Stimulated activated CD8-positive, alpha-beta memory T cell treated with anti-CD3 and anti-CD28 coated beads, Interleukin-4, amount 100 ng/mL, for 4 hours (primary cell): ENCODE results near the gene PRSS38.

Experiments used
- DNase-seq, 2 donors: peaks; one replicate each; pipeline ENCODE4 v3.0.0-alpha.2; 2020; ENCODE audit warnings: low read depth in 2 of 2, low spot score in 1 of 2

Gene PRSS38

DNA sequence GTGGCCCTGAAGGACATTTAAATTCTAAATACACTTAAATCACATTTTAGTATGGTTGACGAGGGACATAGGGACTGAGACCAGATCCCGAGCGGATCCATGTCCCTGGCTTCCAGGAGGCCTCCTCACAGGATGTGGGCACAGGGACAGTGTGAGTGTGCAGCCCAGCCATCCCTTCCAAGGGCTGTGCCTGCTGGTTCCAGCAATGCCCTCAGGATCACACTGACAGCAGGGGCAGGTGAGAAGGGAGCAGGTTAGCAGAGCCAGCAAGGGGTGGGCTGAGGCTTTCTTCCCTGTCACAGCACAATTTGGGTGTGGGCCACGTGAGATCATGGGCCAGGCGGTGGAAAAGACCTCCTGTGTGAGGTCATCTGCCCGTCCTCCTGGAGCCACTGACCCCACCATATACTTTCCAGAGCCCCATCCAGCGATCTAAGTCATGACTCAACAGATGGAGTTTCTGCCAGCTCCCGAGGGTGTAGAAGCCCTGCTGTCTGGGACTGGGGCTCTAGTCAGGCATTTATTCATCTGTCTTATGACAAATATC lies 37.0 kb upstream of the PRSS38 start:
- no peak for DNase-seq

DNA sequence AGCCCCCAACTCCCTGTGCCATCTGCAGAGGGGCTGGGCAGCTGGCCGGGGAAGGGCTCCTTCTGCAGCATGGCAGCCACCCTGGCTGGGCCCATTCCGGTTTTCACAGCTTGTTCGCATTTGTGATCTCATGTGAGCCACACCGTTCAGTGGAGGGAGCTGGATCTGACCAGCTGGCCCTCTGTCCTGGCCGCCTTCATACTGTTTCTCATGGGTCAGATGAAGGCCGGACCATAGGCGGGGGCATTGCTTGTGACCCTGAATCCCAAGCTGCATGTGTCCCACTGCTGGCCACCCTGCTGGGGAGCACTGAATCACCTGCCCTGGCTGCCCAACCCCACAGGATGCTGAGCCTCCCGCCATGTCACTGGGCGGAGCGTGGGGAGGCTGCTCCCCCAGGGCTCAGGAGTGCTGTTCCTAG lies 36.4 kb upstream of the PRSS38 start:
- DNase-seq = no peak

DNA sequence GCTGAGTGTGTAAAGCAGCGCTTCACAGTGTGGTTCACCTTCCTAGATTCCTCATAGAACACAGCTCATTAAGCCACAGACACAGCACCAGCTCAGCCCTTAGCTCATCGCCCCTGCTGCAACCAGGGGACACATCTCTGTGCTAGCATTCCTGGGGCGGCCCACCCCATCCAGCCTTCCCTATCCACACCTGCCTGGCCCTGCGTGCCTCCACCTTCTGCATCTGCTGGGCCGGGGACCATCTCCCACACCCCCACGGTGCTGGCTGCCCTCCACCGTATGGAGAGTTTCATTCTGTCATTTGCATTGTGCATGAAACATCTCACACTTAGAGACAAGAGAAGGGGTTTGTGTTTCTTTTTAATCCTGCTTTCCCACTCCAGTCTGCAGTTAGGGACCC lies 35.8 kb upstream of the PRSS38 start:
- DNase-seq = no peak

DNA sequence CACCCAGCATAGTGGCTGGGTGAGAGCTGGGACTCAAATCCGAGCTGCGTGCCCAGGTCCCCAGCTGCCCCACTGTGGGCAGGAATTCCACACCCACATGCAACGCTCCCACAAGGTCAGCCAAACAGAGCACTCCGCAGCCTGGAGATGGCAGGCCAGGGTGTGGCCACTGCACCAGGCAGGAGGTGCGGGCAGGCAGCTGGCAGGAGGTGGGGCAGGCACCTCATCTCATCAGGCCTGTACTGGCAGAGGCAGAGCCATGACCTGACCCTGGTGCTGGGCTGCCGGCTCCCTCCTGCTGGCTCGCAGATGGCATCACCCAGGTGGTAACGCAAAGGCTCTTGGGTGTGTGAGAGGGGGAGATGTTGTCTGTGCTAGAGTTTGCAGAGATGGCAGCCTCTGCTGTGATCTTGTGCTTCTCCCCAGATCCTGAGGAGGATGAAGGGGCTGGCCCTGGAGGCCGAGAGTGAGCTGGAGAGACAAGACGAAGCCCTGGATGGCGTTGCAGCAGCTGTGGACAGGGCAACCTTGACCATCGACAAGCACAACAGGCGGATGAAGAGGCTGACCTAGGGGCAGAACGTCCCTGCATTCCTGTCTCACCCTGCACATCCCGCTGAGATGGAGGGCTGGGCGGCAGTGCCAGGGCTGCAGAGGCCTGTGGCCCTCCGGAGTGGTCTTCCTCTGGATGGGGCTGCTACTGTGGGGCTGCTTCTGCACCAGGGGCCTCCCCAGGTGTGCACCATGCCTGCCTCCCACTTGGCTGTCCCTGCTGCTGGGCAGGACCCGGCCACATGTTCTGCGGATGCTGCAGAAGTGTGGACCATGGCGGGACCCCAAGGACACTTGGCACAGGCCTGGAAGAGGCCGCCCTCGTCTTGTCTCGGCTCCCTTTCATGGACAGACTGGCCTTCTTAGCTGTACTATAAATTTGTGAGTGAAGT lies 35.1 kb upstream of the PRSS38 start:
- no peak for DNase-seq

DNA sequence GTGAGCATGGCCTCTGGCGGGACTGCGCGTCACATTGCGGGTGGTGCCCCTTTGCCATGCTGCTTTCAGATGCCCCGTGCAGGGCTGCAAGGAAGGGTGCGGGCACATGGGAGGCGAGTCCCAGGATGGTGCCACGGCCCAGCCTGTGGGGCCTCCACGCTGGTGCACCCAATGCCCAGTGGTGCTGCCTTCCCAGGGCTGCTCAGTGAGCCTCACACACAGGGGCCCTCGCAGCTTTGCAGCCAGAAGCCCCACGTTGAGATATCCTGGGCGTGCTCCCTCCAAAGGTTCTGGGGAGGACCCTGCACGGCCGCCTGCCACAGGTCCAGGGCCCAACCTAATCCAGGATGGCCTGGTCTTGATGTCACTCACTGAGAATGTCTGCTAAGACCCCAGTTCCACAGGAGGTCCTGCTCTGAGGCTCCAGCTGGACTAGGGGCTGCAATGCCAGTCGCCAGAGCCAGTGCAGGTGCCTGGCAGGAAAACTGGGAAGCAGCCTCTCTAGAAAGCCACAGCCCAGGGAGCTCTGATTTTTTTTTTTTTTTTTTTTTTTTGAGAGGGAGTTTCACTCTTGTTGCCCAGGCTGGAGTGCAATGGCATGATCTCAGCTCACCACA lies 34.1 kb upstream of the PRSS38 start:
- no peak for DNase-seq

DNA sequence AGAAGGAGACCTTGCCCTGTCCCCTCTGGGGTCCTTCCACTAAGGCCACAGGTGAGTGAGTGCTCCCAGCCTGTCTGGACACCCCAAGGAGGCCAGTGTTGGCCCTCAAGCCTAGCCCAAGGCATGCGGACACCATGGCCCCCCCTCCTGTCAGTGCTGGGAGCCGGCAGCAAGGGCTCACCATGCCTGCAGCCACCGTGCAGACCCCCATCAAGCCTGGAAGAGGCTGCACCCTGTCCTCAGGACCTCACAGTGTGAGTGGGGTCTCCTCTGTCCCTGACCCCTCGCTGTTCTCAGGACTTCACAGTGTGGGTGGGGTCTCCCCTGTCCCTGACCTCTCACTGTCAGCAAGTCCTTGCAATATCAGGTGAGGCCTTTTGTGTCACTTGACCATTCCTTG lies 33.2 kb upstream of the PRSS38 start:
- no peak for DNase-seq

DNA sequence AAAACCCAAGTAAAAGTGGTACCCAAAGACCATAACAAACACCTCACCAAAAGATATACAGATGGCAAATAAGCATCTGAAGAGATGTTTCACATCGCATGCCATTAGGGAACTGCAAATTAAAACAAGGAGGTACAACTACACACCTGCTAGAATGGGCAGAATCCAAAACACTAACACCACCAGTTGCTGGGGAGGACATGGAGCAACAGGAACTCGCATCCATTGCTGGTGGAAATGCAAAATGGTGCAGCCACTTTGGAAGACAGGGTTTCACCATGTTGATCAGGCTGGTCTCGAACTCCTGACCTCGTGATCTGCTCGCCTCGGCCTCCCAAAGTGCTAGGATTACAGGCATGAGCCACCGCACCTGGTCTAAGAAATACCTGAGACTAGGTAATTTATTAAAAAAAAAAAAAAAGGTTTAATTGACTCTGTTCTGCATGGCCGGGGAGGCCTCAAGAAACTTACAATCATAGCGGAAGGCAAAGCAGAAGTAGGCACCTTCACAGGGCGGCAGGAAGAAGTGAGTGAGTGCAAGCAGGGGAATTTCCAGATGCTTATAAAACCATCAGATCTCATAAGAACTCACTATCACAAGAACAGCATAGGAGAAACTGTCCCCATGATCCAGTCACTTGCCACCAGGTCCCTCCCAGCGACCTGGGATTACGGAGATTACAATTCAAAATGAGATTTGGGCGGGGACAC lies 30.2 kb upstream of the PRSS38 start:
- no peak for DNase-seq

DNA sequence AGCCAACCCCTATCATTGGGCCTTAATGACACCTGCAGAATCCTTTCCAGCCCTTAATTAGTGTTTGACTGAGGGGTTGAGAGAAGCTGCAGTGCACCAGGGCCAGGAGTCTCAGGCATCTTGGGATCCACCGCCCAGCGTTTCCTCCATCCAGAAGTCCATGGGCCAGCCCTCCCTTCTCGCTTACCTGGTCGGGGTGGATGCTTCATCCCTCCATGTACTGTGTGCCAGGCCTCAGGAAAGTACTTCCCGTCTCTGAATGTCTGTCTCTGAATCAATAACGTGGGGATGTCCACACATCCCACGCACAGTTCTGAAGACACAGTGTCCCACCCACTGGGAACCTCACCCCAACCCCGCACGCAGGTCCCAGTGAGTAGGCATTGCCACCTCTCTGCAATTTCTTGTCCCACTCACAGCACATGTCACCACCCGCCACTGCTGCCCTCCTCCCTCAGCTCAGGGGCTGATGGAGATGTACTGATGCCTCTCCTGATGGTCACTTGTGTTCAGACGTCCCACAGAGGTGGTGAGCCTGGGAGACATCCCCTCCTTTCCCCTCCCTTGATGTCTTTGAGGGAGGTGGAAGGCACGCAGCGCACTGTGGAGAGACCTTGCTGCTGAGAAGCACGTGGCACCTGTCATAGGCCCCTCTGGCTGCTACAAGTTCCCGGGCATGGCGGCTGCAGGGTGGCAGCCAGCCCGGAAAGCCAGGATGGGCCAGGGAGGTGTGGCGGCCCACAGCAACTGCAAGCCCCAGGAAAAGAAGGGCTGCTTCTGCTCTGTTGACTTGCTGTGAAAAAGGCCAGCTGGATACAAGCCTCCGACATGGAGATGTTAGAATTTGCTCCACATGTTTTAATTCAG lies 29.4 kb upstream of the PRSS38 start:
- DNase-seq = no peak

DNA sequence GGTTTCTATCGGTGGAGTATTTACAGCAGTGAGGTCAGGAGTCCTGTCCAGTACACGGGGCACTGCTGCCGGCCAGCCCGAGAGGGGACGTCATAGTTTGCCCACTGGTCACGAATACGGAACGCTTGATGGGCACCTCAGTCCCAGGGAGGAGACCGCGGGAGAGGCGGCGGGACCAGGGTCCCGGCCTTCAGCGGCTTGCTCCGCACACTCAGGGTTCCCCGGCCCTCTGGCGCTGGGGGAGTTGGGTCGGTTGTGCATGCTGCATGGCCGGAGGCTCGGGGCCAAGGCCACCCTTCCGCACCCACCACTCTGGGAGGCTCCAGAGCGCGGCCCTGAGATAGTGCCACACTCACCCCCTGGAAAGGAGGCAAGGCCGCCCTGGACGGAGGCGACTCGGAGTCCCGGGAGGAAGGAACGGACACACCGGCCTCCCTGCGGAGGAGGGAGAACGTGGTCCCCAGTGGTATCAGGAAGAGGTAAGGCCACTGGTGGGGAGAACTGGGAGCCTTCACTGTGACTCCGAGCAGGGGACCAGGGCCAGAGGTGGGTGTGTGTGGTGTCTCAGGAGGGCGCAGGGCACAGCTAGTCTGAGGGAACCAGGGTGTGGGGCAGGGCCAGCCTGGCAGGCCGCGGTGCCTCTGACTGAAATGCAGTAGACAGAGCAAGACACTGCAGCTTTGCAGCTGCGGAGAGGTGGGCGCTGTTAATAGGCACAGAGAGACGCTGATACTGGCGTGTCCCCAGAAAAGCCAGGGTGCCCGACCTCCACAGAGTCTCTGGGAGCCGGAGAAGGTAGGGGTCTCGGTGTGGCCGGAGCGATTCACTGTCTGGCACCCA lies 28.6 kb upstream of the PRSS38 start:
- DNase-seq = no peak

DNA sequence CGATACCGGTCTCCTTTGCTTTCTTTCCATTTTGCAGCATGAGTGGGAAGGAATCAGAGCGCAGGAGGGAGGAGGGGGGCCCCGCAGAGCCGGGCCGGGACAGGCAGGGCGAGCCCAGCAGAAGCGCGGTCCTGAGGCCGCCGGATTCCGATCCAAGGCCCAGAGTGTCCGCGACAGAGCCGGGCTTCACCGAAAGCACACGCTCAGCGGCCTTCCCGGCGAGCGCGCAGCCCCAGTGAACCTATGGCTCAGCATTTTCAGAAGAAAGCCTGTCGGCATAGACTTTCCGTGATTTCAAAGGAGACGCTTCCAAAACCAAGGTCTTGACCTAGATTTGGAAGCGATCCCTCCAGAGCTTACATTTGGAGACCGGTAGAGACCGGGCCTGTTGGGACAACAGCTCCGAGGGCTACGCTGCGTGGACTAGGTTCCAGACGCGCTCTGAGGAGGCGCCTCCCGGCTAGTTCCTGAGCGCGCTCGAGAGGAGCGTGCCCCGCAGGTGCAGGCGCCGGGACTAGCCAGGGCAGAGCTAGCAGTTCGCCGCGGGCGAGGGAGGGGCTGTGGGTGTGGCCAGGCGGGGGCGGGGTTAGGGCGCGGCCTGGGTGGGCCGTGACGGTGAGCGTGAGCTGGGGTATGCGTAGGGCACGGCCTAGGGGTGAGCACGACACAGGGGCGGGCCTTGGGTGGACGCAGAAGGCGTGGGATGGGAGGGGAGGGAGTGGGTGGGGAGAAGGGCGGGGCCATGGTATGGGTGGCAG lies 27.8 kb upstream of the PRSS38 start:
- peak; percentile 84 to 88 for DNase-seq

DNA sequence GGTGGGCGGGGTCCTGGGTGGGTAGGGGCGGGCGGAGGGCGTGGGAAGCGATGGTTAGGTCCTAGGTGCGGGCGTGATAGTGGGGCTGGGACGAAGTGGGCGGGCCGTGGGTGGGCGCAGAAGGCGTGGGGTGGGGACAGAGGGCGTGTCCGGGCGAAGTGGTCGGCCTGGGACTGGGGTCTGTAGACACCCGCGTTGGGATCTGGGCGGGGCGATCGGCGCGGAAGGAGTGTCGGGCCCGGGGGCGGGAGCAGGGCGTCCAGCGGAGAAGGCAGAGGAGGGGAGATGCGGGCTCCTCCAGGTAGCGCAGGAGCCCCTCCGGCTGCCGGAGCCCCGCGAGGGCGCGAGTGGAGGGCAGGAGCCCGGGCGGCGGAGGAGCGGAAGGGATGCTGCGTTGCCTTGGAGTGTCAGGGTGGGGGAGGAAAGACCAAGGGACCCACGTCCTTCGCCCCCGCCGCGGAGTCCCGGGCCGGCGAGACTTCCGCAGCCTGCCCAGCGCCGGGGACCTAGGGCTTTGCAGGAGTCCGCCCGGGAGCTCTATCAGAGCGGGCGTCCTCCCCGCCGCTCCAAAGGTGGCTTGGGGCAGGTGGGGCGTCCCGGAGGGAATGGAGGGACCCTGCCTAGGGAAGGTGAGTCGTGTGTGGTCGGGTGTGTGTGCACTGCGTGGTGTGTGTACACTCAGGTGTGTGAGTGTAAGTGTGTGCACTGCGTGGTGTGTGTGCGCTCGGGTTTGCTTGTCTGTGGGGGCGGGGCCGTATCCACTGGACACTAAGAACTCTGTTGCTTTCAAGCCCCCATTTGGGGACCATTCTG lies 27.0 kb upstream of the PRSS38 start:
- DNase-seq = peak in 1 of 2 donors; percentile 55

DNA sequence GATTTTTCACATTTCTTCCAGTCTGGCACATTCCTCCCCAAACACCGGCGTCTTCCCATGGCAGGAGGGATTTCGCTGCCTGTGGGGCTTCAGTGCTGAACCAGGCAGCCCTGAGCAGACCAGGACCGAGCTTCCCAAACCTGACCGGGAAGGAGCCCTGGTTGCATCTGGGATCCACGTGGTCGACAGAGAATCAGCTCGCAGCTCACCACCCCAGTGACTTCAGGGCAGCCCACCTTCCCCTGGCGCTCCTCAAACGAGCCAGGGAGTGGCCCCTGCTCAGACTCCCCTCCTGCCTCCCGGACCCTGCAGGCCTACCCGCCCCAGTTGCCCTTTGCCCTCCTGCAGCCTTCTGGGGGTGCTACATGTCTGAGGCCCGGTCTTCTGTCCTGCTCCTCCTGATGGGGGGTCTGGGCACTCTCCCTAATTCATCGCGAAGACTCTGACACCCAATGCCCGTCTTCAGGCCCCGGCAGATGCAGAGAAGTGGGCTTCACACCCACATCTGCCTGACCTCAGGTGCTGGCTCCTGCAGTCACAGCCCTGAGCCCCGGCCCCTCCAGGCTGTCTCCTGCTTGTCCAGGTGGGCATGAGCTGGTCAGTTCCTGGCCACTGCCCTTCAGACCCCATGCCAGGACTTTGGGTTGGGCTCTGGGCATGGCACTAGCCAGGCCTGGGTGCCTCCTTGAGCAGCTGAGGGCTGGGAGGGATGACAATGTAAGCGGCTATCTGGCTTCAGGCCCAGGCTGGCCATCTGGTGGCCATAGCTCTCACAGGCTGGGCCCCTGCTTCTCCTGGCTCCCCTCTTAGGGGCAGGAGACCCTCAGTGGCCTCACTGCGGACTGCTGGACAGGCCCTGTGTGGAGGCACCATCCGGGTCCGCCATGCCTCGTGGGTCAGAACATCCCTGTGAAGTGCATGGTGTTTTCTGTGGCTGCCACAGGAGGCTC lies 26.1 kb upstream of the PRSS38 start:
- DNase-seq = no peak

DNA sequence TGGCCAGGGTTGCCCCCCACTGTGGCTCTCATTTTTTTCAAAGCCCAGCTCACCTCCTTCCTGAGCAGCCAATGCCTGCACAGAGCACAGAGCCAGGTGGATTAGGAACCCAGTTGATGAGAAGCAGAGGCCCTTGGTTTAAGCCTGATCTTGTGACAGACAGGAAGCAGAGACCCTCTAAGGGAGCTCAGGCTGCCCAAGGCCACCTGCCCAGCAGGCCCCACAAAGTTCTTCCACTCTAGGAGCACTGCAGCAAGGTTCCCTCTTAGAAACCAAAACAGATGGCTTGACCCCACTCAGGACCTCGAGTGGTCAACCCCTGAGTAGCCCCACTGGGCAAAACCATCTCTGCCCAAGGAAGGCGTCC lies 25.5 kb upstream of the PRSS38 start:
- DNase-seq = no peak

DNA sequence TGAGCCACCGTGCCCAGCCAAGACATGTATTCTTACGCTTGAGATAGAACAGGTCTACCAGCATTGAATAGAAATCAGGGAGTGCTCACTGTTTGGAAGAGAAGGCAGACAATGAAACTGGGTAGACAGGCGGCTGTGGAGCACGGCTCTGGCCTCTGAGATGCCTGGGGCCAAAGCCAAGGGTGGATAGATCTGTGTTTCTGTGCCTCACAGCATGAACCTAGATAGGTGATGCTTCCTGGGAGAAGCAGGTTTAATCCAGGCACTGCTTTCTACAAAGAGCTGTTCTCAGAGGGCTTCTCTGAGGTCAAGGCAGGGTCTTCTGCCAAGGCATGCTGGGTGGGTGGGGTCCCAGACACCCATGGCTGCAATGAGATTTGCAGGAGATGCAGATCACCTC lies 24.6 kb upstream of the PRSS38 start:
- no peak for DNase-seq

DNA sequence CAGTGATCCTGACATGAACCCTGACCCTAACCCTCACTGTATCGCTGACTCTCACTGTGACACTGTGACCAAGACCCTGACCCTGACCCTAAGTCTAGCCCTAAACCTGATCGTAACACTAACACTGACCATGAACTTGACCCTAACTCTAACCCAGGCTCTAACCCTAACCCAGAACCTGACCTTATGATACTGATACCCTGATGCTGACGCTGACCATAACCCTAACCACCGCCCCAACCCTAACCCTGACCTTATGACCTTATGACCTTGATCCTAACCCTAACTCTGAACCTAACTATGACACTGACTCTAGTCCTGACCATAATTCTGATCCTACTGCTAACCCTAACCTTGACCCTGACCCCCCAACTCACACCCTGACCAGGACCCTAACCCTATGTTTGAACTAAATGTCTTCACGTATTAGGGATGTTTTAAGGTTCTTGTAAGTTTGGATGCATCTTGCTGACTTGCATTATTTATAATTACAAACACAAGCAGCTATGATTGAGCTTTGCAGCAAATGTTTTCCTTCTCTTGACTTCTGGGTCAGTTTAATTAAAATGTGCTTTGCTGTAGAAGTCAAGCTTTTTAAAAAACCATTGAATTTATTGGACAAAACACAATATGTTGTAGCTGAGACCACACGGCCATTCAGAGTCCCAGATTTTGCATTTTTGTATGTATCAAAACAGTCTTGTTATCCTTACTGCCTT lies 23.9 kb upstream of the PRSS38 start:
- DNase-seq = no peak

DNA sequence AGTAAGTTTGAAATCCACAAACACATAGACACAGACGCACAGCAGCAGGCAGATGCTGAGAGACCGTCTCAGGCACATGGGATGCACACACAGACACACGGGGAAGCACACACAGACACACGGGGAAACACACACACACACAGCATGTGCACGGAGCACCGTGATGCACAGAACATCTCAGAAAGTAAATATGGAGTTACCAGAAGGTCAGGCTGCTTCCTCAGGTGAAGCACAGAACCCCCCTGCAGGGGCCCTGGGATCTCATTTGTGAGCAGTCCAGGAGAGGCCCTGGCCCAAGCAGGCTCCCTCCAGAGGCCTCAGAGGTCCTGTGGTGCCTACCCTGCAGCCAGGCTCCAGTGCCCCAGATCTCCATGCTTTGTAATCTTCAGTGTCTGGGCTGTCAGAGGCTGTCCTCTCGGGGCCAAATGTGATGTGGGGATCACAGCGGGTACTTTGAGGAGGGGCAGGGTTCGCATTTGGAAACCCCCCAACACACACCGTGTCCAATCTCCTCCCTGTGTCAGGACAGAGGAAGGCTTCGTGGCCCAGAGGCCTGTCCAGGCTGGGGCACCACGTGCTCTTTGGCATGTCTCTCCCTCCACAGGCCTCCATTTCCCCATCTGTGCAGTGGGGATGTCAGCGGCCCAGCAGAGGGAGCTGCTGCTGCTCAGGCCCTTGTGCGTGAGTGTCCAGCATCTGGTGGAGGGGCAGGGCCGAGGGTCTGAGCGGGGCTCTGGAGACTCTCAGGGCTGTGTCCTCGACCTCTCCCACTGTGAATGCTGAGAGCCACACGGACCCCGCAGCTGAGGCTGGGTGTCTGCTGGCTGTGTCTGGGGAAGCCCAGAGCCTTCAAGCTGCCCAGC lies 23.0 kb upstream of the PRSS38 start:
- DNase-seq = no peak
